ENCODE data around the gene CYP2A6.

DNA sequence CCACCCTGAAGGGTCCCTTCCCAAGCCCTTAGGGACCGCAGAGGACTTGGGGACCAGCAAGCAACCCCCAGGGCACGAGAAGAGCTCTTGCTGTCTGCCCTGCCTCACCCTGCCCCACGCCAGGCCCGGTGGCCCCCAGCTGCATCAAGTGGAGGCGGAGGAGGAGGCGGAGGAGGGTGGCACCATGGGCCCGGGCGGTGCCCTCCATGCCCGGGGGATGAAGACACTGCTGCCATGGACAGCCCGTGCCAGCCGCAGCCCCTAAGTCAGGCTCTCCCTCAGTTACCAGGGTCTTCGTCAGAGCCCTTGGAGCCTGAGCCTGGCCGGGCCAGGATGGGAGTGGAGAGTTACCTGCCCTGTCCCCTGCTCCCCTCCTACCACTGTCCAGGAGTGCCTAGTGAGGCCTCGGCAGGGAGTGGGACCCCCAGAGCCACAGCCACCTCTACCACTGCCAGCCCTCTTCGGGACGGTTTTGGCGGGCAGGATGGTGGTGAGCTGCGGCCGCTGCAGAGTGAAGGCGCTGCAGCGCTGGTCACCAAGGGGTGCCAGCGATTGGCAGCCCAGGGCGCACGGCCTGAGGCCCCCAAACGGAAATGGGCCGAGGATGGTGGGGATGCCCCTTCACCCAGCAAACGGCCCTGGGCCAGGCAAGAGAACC, 49.8 kb downstream of the CYP2A6 start:
- no peak for TF ChIP-seq POLR2A (IDR thresholded peaks at IDR 0.05)
- TF ChIP-seq, protein P1, sequence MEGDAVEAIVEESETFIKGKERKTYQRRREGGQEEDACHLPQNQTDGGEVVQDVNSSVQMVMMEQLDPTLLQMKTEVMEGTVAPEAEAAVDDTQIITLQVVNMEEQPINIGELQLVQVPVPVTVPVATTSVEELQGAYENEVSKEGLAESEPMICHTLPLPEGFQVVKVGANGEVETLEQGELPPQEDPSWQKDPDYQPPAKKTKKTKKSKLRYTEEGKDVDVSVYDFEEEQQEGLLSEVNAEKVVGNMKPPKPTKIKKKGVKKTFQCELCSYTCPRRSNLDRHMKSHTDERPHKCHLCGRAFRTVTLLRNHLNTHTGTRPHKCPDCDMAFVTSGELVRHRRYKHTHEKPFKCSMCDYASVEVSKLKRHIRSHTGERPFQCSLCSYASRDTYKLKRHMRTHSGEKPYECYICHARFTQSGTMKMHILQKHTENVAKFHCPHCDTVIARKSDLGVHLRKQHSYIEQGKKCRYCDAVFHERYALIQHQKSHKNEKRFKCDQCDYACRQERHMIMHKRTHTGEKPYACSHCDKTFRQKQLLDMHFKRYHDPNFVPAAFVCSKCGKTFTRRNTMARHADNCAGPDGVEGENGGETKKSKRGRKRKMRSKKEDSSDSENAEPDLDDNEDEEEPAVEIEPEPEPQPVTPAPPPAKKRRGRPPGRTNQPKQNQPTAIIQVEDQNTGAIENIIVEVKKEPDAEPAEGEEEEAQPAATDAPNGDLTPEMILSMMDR (IDR thresholded peaks at IDR 0.05) = no peak

Measured in testis (tissue), 2 donors.